Skin epidermis (tissue), 12 donors: ENCODE measurements around the gene PROCR.

ENCODE experiments used
- H3K27ac ChIP-seq, 21 experiments: fragments of 200-600 bp; sonication (generic) in 11 of 21; one replicate each; pipeline ENCODE4 v1.5.0; 2020; ENCODE audit warnings: mild to moderate bottlenecking in 3 of 21, inconsistent platforms in 2 of 21, moderate library complexity in 2 of 21
- H3K4me3 ChIP-seq, 7 experiments: fragments of 200-600 bp; sonication (generic) in 2 of 7; one replicate each; pipeline ENCODE4 v1.5.0; 2020; ENCODE audit warnings: inconsistent platforms in 2 of 7, mild to moderate bottlenecking in 2 of 7, moderate library complexity in 1 of 7

PROCR gene

DNA sequence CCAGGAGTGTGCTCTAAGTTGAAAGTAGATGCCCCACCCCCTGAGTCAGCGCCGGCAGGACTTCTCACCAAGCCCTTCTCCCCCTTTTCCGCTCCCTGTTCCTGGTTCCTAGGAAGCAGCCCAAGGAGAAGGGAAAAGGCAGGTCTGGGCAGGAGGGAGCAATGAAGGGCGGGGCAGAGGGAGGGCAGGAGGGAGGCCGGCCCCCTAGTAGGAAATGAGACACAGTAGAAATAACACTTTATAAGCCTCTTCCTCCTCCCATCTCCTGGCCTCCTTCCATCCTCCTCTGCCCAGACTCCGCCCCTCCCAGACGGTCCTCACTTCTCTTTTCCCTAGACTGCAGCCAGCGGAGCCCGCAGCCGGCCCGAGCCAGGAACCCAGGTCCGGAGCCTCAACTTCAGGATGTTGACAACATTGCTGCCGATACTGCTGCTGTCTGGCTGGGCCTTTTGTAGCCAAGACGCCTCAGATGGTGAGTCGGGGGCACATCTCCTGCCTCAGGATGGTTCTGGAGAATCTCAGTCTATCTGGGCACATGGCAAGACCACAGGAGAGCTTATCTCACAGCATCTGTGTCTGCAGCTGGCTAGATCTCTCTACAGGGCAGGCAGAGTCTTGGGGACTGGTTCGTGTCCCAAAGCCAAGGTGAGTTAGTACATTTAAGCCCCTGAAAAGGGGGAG is at the start of gene PROCR:
PROCR (plus strand) TSS at position 320 of the 681 bp plus-strand sequence; CDS start at position 403, 83 bp downstream.
- Histone ChIP-seq H3K27ac (peak within 1 kb of the TSS in 18 of 21 experiments; percentile 1 to 83 (median 65)), H3K4me3 (peak within 1 kb of the TSS; percentile 8 to 36 (median 15))

- no peak overlapping the region for H3K27ac ChIP-seq
- H3K4me3 ChIP-seq, result no peak overlapping the region
Measured at GRCh38 chr20:35122756-35123405, 49.0 kb upstream of the PROCR start.

GRCh38 chr20:35125753-35126152 is 46.1 kb upstream of the PROCR start:
- Histone ChIP-seq H3K4me3 (no peak overlapping the region), H3K27ac (no peak overlapping the region)

DNA sequence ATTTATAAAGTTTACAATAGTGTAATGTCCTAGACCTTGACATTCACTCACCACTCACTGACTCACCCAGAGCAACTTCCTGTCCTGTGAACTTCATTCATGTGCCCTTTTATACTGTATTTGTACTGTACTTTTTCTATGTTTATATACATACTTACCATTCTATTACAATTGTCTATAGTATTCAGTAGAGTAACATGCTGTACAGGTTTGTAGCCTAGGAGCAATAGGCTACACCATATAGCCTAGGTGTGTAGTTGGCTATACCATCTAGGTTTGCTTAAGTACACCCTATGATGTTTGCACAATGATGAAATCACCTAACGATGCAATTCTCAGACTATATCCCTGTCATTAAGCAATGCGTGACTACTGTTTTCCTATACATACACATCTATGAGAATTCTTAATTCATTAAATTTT is 42.2 kb upstream of the PROCR start:
- peak overlapping the region in 1 of 21 experiments; percentile 18 for H3K27ac ChIP-seq
- no peak overlapping the region for H3K4me3 ChIP-seq

DNA sequence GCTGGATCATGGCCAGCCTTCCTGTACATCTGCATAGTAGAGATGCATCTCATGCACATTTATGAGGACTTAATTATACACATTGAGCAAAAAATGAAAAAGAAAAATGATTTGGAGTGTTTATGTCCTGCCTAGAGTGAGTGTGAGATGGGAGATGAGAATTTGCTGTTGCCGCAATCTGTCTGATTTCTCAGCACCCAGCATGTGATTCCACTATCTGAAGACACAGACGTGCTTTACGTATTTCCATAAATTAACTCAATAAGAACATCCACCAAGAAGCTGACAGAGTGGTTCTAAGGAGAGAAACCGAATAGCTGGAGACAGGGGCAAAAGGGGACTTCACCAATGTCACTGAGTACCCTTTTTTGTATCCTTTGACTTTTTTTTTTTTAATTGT is 39.9 kb upstream of the PROCR start:
- H3K4me3 ChIP-seq, result no peak overlapping the region
- no peak overlapping the region for H3K27ac ChIP-seq

DNA sequence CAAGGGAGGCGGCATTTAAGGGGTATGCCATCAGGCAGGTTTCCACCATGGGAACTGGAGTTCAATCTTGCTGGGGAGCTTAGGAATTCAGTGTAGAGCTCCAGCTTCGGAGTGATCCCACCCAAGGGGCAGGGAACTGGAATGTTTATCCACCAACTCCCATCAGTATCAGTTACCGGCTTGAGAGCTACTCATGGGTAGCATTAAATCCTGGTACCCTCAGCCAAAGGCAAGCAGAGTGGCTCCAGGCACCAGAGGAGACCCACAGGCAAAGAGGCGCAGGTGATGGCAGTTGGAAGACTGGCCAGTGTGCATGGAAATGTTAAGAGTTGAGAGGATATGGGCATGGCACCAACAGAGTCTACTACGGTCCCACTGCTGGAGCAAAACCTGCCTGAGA is 38.8 kb upstream of the PROCR start:
- H3K4me3 ChIP-seq, result no peak overlapping the region
- no peak overlapping the region for H3K27ac ChIP-seq

DNA sequence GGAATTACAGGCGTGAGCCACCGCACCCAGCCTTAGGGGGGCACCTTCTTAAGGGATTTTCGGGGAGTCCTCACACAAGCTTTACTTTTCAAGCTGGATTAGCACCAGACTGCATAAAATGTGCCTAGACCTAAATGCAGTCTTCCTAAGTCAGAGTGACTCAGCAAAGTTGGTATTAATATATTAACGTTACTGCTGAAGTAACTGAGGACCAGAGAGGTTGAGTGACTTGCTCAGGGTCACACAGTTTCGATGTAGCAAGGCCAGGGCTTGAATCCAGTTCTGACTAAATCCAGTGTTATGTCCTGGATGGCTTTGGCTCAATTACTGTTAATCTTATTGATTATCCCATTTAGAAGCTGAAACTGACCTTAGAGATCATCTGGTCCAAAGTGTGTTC is 38.1 kb upstream of the PROCR start:
- H3K4me3 ChIP-seq, result no peak overlapping the region
- peak overlapping the region in 1 of 21 experiments; percentile 80 for H3K27ac ChIP-seq

DNA sequence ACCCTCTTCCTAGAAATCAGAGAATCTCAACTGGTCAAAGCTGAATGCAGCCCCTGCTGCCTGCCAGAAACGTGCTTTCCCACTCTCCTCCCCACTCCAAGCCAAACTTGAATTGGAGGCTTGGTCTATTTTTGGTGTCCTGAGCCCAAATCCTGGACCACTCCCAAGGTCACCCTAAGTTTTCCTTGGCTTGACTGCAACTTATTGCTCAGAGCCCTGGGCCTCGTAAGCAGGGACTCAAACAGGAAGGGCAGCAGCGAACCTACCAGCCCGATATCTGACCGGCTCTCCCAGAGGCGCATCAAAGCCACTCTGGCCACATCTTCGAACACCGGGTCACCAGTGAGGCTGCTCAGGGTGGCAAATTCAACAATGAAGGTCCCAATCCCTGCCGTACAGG is 37.4 kb upstream of the PROCR start:
- no peak overlapping the region for H3K4me3 ChIP-seq

DNA sequence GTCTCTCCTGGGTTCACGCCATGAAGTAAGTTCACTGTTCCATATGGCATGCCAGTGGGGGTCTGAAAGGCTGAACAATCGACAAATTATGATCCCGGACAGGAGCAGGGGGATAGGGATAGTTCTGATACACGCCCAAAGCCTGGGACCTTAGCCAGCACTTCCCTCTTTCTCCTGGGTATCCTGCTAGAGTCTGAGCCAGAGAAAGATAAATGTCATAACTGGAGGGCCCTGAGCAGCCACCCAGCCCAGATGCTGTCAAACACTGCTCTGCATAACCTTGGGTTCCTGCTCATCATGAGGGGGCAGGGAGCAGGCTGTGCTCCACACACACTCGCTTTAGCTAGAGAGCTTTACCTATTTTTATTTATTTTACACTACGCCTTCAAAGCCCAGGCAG is 37.0 kb upstream of the PROCR start:
- Histone ChIP-seq H3K27ac (peak overlapping the region in 6 of 21 experiments; percentile 11 to 80 (median 54)), H3K4me3 (no peak overlapping the region)

More for the DNA sequence above, 37.4 kb upstream of the PROCR start:
- H3K27ac ChIP-seq, result peak overlapping the region in 5 of 21 experiments; percentile 11 to 80 (median 63)

DNA sequence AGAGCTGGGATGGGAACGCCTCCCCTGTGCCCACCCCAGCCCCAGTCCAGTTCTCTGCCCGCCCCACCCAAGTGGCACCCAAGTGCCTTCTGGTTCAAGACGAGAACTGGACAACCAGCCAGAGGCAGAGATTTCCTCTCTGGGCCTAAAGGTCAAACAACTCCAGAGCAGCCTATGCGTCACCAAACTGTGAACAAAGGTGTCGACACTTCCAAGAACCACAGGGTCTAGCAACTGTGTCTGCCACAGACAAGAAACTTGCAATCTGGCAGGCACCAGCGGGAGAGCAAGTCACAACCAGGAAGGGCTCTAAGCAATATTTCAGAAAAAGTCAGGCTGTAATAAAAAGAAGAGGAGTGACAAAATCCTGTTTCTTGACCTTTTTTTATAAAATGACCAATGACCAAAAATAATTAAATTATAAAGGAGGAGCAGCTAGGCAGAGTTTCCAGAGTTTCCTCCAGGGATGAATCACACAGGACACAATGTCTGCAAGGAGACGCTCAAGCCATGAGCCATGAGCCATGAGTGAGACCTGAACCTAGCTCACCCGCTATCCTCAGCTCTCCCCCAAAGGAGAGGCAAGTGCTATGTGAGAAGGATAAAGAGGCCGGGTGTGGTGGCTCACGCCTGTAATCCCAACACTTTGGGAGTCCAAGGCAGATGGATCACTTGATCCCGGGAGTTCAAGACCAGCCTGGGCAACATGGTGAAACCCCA is 35.8 kb upstream of the PROCR start:
- Histone ChIP-seq H3K27ac (peak overlapping the region in 11 of 21 experiments; percentile 12 to 80 (median 54)), H3K4me3 (no peak overlapping the region)

GRCh38 chr20:35144694-35145093 is 27.2 kb upstream of the PROCR start:
- H3K27ac ChIP-seq, result peak overlapping the region in 3 of 21 experiments; percentile 0 to 17 (median 5)
- no peak overlapping the region for H3K4me3 ChIP-seq

GRCh38 chr20:35145141-35145564 is 26.7 kb upstream of the PROCR start:
- no peak overlapping the region for H3K4me3 ChIP-seq
- peak overlapping the region in 4 of 21 experiments; percentile 0 to 19 (median 11) for H3K27ac ChIP-seq

- Histone ChIP-seq H3K4me3 (peak overlapping the region; percentile 61 to 88 (median 69)), H3K27ac (peak overlapping the region in 20 of 21 experiments; percentile 67 to 92 (median 86))
Measured at GRCh38 chr20:35146299-35146919, 25.5 kb upstream of the PROCR start.

GRCh38 chr20:35146920-35147574 is 24.8 kb upstream of the PROCR start, which contains the start of gene EDEM2:
TSS of gene EDEM2 (minus strand) at chr20:35147336. CDS start at chr20:35147258, 78 bp downstream.
- peak within 1 kb of the TSS; percentile 61 to 88 (median 69) for H3K4me3 ChIP-seq
- H3K27ac ChIP-seq, result peak within 1 kb of the TSS in 20 of 21 experiments; percentile 67 to 92 (median 86)

GRCh38 chr20:35147575-35148071 is 24.2 kb upstream of the PROCR start:
- Histone ChIP-seq H3K27ac (peak overlapping the region in 19 of 21 experiments; percentile 20 to 92 (median 86)), H3K4me3 (peak overlapping the region; percentile 61 to 88 (median 69))

DNA sequence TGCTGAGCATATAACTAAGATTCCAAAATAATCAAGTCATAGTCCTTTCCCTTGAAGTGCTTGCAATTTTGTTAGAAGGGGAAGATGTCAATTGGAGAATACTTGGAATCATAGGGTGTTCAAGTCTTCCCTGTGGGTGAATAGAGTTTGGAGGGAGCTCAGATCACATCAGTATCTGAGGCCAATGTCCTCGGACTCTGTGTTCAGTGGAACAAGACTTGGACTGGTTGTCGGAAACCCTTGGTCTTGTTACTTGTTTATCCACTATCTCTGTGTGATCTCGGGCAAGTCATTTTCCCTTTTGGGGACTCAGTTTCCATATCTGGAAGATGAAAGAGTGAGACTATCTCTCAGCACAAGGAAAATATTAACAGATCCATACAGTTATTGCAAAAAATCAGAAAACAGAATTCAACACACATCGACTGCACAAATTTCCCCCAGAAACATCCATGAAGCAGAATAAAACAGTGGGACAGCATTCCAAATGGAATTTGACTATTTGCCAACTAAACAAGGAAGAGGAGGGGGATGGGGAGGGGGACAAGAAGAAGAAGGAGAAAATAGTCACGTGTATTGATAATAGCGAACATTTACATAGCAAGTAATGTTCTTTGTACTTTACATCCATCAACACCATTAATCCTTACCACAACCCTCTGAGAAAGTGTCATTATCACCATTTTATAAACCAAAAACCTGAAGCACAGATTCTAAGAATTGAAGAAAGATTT is 20.9 kb upstream of the PROCR start:
- no peak overlapping the region for H3K4me3 ChIP-seq
- peak overlapping the region in 3 of 21 experiments; percentile 7 to 24 (median 8) for H3K27ac ChIP-seq

GRCh38 chr20:35151736-35152135 is 20.1 kb upstream of the PROCR start:
- peak overlapping the region in 3 of 21 experiments; percentile 24 to 48 (median 41) for H3K27ac ChIP-seq

DNA sequence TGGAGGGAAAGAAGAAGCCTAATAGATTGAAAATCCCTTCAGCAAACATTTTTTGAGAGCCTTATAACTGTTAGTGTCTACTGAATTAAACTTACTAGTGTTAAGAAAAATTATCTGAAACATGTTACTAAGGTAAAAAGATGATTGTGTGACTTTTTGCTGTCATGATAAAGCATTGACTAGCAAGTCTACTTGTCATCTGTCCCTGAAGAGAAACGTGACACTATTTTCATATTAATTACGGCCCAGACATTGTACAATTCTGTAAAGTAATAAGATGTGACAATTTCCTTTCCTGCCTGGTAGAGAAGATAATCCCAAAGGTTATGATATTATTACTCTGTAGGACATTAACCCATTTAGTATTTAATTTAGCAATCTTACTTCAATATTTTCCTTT is 15.9 kb upstream of the PROCR start:
- no peak overlapping the region for H3K27ac ChIP-seq
- H3K4me3 ChIP-seq, result no peak overlapping the region

More at GRCh38 chr20:35151736-35152135, 20.1 kb upstream of the PROCR start:
- H3K4me3 ChIP-seq, result no peak overlapping the region
